Dermis blood vessel endothelial cell (primary cell): ENCODE measurements around the gene C1orf174. TPM values are rescaled to one million over a fixed set of nuclear protein-coding genes. Genes with fewer than 3 reads are reported as not detected.
"Not testable (repeated sequence)": the region's sequence is repeated elsewhere in the genome, so short reads cannot be mapped to it uniquely, and the experiment has no call there.

Experiments
- DNase-seq: peaks from one replicate; pipeline ENCODE4 v3.0.0; 2010
- total RNA-seq: library from RNA; depleted of rRNA; stranded (reverse); fragments of >200 nt; gene quantifications from 2 replicates; pipeline ENCODE4 v1.2.3, GENCODE V29; 2014

C1orf174 gene
- total RNA-seq, 1 donor from 2014 or later, result 38.1 TPM

- DNase-seq, result no peak
Measured at GRCh38 chr1:3925256-3925655, 25.2 kb upstream of the C1orf174 start.

- DNase-seq, result no peak
Measured at GRCh38 chr1:3924825-3925220, 24.8 kb upstream of the C1orf174 start.

GRCh38 chr1:3924186-3924824, 24.2 kb upstream of the C1orf174 start:
- DNase-seq, result no peak

GRCh38 chr1:3923378-3924185, 23.5 kb upstream of the C1orf174 start:
- DNase-seq, result no peak

GRCh38 chr1:3922851-3923250, 22.8 kb upstream of the C1orf174 start:
- DNase-seq, result no peak

GRCh38 chr1:3922201-3922725, 22.2 kb upstream of the C1orf174 start:
- DNase-seq, result no peak

- DNase-seq, result no peak
Measured at GRCh38 chr1:3921765-3922164, 21.7 kb upstream of the C1orf174 start.

- no peak for DNase-seq
Measured at GRCh38 chr1:3919706-3920105, 19.6 kb upstream of the C1orf174 start.

- DNase-seq, result no peak
Measured at GRCh38 chr1:3918966-3919611, 19.0 kb upstream of the C1orf174 start.

- not testable (repeated sequence) for DNase-seq
Measured at GRCh38 chr1:3918359-3918758, 18.3 kb upstream of the C1orf174 start.

GRCh38 chr1:3917761-3918160, 17.7 kb upstream of the C1orf174 start:
- no peak for DNase-seq

GRCh38 chr1:3915551-3916121, 15.6 kb upstream of the C1orf174 start:
- no peak for DNase-seq

GRCh38 chr1:3914911-3915310, 14.8 kb upstream of the C1orf174 start:
- DNase-seq, result no peak

GRCh38 chr1:3914331-3914851, 14.3 kb upstream of the C1orf174 start:
- no peak for DNase-seq

- DNase-seq, result no peak
Measured at GRCh38 chr1:3912809-3913685, 13.0 kb upstream of the C1orf174 start.

GRCh38 chr1:3911981-3912808, 12.1 kb upstream of the C1orf174 start:
- no peak for DNase-seq

- peak; percentile 70 for DNase-seq
Measured at GRCh38 chr1:3910857-3911845, 11.1 kb upstream of the C1orf174 start.

- no peak for DNase-seq
Measured at GRCh38 chr1:3910049-3910731, 10.1 kb upstream of the C1orf174 start.

- no peak for DNase-seq
Measured at GRCh38 chr1:3909615-3910014, 9.5 kb upstream of the C1orf174 start.
